GM06990 (cell line): Measurements from ENCODE around the gene MS4A10.

Experiments
- DNase-seq: peaks from one replicate; pipeline ENCODE4 v3.0.0-alpha.2; 2011; ENCODE audit not compliant: insufficient read length; ENCODE audit errors: extremely low read depth
- H3K27me3 ChIP-seq: replicated peaks from 2 replicates; pipeline ENCODE4 v1.6.0; 2011; ENCODE audit warnings: low read length; ENCODE audit not compliant: control insufficient read depth, insufficient read depth
- H3K36me3 ChIP-seq: 2 replicates; pipeline ENCODE4 v1.5.1; 2011; ENCODE audit warnings: low read length; ENCODE audit not compliant: control insufficient read depth, insufficient read depth
- H3K4me3 ChIP-seq: replicated peaks from 2 replicates; pipeline ENCODE4 v1.5.1; 2011; ENCODE audit warnings: low read depth, mild to moderate bottlenecking, control low read depth, low read length
- CTCF ChIP-seq: IDR thresholded peaks from 2 replicates; pipeline ENCODE4 v1.5.1; 2011; ENCODE audit warnings: low read length, control low read depth, mild to moderate bottlenecking, inconsistent platforms; ENCODE audit not compliant: insufficient read depth, poor library complexity, severe bottlenecking

MS4A10 gene

GRCh38 chr11:60775420-60775961, 9.6 kb upstream of the MS4A10 start:
- H3K36me3 ChIP-seq = no peaks in the 10 kb centered on the region
- TF ChIP-seq CTCF = peak; percentile 91
- peak; percentile 71 for DNase-seq
- no peaks in the 10 kb centered on the region for H3K27me3 ChIP-seq
- no peak overlapping the region for H3K4me3 ChIP-seq

- no peak for TF ChIP-seq CTCF
- DNase-seq = no peak
- no peaks in the 10 kb centered on the region for H3K27me3 ChIP-seq
- no peak overlapping the region for H3K4me3 ChIP-seq
- no peaks in the 10 kb centered on the region for H3K36me3 ChIP-seq
These were observed 9.0 kb upstream of the MS4A10 start for GRCh38 chr11:60776167-60776566.

- Histone ChIP-seq H3K4me3 (no peak overlapping the region), H3K36me3 (no peaks in the 10 kb centered on the region), H3K27me3 (no peaks in the 10 kb centered on the region)
- no peak for TF ChIP-seq CTCF
- DNase-seq = no peak
These were observed 8.0 kb upstream of the MS4A10 start for GRCh38 chr11:60777106-60777505.

GRCh38 chr11:60777572-60777971, 7.6 kb upstream of the MS4A10 start:
- no peak overlapping the region for H3K4me3 ChIP-seq
- no peak for TF ChIP-seq CTCF
- no peak for DNase-seq
- no peaks in the 10 kb centered on the region for H3K36me3 ChIP-seq
- H3K27me3 ChIP-seq = no peaks in the 10 kb centered on the region

- H3K36me3 ChIP-seq = no peaks in the 10 kb centered on the region
- no peaks in the 10 kb centered on the region for H3K27me3 ChIP-seq
- DNase-seq = no peak
- no peak overlapping the region for H3K4me3 ChIP-seq
- no peak for TF ChIP-seq CTCF
These were observed 5.1 kb upstream of the MS4A10 start for GRCh38 chr11:60780065-60780464.

GRCh38 chr11:60780774-60781173, 4.4 kb upstream of the MS4A10 start:
- TF ChIP-seq CTCF = no peak
- Histone ChIP-seq H3K36me3 (no peaks in the 10 kb centered on the region), H3K27me3 (no peaks in the 10 kb centered on the region), H3K4me3 (no peak overlapping the region)
- DNase-seq = no peak
